K562 (cell line): ENCODE results near the gene LMO4. TPM values are rescaled to one million over a fixed set of nuclear protein-coding genes. Genes with fewer than 3 reads are reported as not detected.

ENCODE experiments used
- ATAC-seq: fragments of 200-7000 bp; cut with Tn5 transposase; 3 replicates; pipeline ENCODE4 v1.9.1; 2020; ENCODE audit warnings: moderate library complexity
- BruUV-seq: library from RNA; stranded (reverse); fragments of 400-500 nt; replicated peaks from 2 replicates; lab custom pipeline; 2021; lab: Mats Ljungman, UMichigan
- CTCF ChIA-PET: fragments of 300-600 bp; formaldehyde crosslinking; extraction: SDS; loops from one replicate; lab custom pipeline; 2021; ENCODE audit warnings: low intra/inter-chr PET ratio; lab: Yijun Ruan, JAX
- POLR2A ChIA-PET: fragments of 300-600, 350-650 bp; sonication (Branson Sonifier 250); formaldehyde crosslinking; extraction: SDS; loops from one replicate; lab custom pipeline; 2021; ENCODE audit warnings: antibody characterized with exemption, inconsistent platforms; lab: Yijun Ruan, JAX
- DNase-seq, 4 experiments: peaks; one replicate each; pipeline versions ENCODE4 v3.0.0 to v3.0.0-alpha.2; 2011 to 2018; ENCODE audit warnings: low spot score in 3 of 4, mixed read lengths in 3 of 4; ENCODE audit errors: extremely low read depth in 1 of 4
- FAIRE-seq: peaks from 2 replicates; lab custom pipeline; 2011; peaks lifted over from hg19 to GRCh38; lab: Jason Lieb, UNC
- H2AFZ ChIP-seq: 2 replicates; pipeline ENCODE4 v1.6.0; 2011; ENCODE audit warnings: low read depth, low read length, control low read depth, inconsistent platforms
- H3K27ac ChIP-seq: fragments of 200-600 bp; 3 replicates; pipeline ENCODE4 v1.8.0; 2011; ENCODE audit warnings: low read depth, mild to moderate bottlenecking, control low read depth, inconsistent platforms, low read length, moderate library complexity, mixed read lengths; ENCODE audit errors: extremely low read depth
- H3K27me3 ChIP-seq, 2 experiments: fragments of 300-600 bp in 1 of 2; 2 replicates in 1 of 2; 3 replicates in 1 of 2; pipeline versions ENCODE4 v1.6.0 to v1.8.0; 2011; ENCODE audit warnings: inconsistent platforms in 2 of 2, low read length in 2 of 2, mild to moderate bottlenecking in 1 of 2, mixed read lengths in 1 of 2, moderate library complexity in 1 of 2; ENCODE audit not compliant: control insufficient read depth in 2 of 2, insufficient read depth in 2 of 2
- H3K36me3 ChIP-seq: fragments of 300-600 bp; 3 replicates; pipeline ENCODE4 v1.8.0; 2011; ENCODE audit warnings: mild to moderate bottlenecking, low read length, inconsistent platforms; ENCODE audit not compliant: control insufficient read depth, insufficient read depth
- H3K4me1 ChIP-seq, 2 experiments: fragments of 200-600 bp in 1 of 2; replicated peaks in 1 of 2; 2 replicates in 1 of 2; 3 replicates in 1 of 2; pipeline versions ENCODE4 v1.5.1 to v1.8.0; 2011; ENCODE audit warnings: inconsistent platforms in 2 of 2, low read length in 2 of 2, mild to moderate bottlenecking in 1 of 2, mixed read lengths in 1 of 2, moderate library complexity in 1 of 2; ENCODE audit not compliant: control insufficient read depth in 2 of 2, insufficient read depth in 2 of 2
- H3K4me2 ChIP-seq: 2 replicates; pipeline ENCODE4 v1.6.1; 2011; ENCODE audit warnings: low read length, control low read depth, inconsistent platforms, mixed read lengths; ENCODE audit not compliant: insufficient read depth
- H3K4me3 ChIP-seq: fragments of 200-600 bp; sonication (generic), shearing (Covaris generic); 2 replicates; pipeline ENCODE4 v1.5.1; 2016; ENCODE audit warnings: control low read depth, inconsistent platforms
- H3K79me2 ChIP-seq: fragments of 200-600 bp; 3 replicates; pipeline ENCODE4 v1.8.0; 2011; ENCODE audit warnings: low read length, inconsistent platforms; ENCODE audit not compliant: control insufficient read depth, insufficient read depth
- H3K9ac ChIP-seq, 2 experiments: 2 replicates each; pipeline versions ENCODE4 v1.6.0 to v1.6.1; 2011; ENCODE audit warnings: low read depth in 2 of 2, low read length in 2 of 2, control low read depth in 1 of 2, inconsistent platforms in 1 of 2, mild to moderate bottlenecking in 1 of 2, mixed read lengths in 1 of 2; ENCODE audit not compliant: insufficient read depth in 1 of 2
- H3K9me1 ChIP-seq: one replicate; pipeline ENCODE4 v1.6.0; 2011; ENCODE audit warnings: inconsistent platforms, mild to moderate bottlenecking, low read length, moderate library complexity; ENCODE audit not compliant: control insufficient read depth, insufficient read depth
- H3K9me3 ChIP-seq: replicated peaks from 2 replicates; pipeline ENCODE4 v1.5.1; 2011; ENCODE audit warnings: low read depth, low read length, inconsistent platforms; ENCODE audit not compliant: control insufficient read depth, insufficient read depth
- H4K20me1 ChIP-seq: replicated peaks from 2 replicates; pipeline ENCODE4 v1.6.1; 2011; ENCODE audit warnings: low read length, inconsistent platforms, mixed read lengths; ENCODE audit not compliant: control insufficient read depth, insufficient read depth
- BRD4 ChIP-seq: fragments of 200-600 bp; sonication (generic); IDR thresholded peaks from 2 replicates; pipeline ENCODE4 v1.6.1; 2017; ENCODE audit warnings: inconsistent platforms
- CBFB ChIP-seq: sonication (generic); formaldehyde crosslinking; IDR thresholded peaks from 2 replicates; pipeline ENCODE4 v1.4.0; 2020; ENCODE audit warnings: mild to moderate bottlenecking, missing genetic modification reagents
- MBD1 ChIP-seq: fragments of 250-450 bp; sonication (Bioruptor Pico); IDR thresholded peaks from 2 replicates; pipeline ENCODE4 v1.8.0; 2022; ENCODE audit warnings: inconsistent platforms
- MTA3 ChIP-seq: fragments of 450-650 bp; formaldehyde crosslinking; IDR thresholded peaks from 2 replicates; pipeline ENCODE4 v1.6.1; 2017; ENCODE audit warnings: mild to moderate bottlenecking, borderline replicate concordance
- NEUROD1 ChIP-seq: fragments of 150-350 bp; IDR thresholded peaks from 2 replicates; pipeline ENCODE4 v1.6.1; 2014; ENCODE audit warnings: borderline replicate concordance, low read length, low read depth; ENCODE audit not compliant: partially characterized antibody
- PCBP2 ChIP-seq: fragments of 200-400 bp; formaldehyde crosslinking; IDR thresholded peaks from 2 replicates; pipeline ENCODE4 v1.6.1; 2018; ENCODE audit warnings: low read length, low read depth, mild to moderate bottlenecking, moderate library complexity; ENCODE audit not compliant: poor library complexity, severe bottlenecking
- PHTF2 ChIP-seq: fragments of 250-450 bp; sonication (Bioruptor Pico); IDR thresholded peaks from 2 replicates; pipeline ENCODE4 v1.5.0; 2021; ENCODE audit warnings: mild to moderate bottlenecking
- SRSF3 ChIP-seq: fragments of 200-400 bp; formaldehyde crosslinking; IDR thresholded peaks from 2 replicates; pipeline ENCODE4 v1.6.1; 2016; ENCODE audit warnings: mild to moderate bottlenecking, low read length, moderate library complexity; ENCODE audit not compliant: insufficient read depth
- TBP ChIP-seq: optimal IDR thresholded peaks from 2 replicates; pipeline ENCODE3; 2011; ENCODE audit warnings: low read depth, low read length, improper control_type of control experiment
- TFE3 ChIP-seq: fragments of 450-650 bp; formaldehyde crosslinking; IDR thresholded peaks from 2 replicates; pipeline ENCODE4 v1.4.0; 2020; ENCODE audit warnings: mild to moderate bottlenecking, mixed read lengths
- WGBS: fragments of 100-300 bp; shearing (Covaris generic); methylation state at CpG from one replicate; pipeline ENCODE4 v1.1.6; 2016; ENCODE audit warnings: low coverage, mixed read lengths; ENCODE audit not compliant: insufficient coverage; ENCODE audit errors: missing lambda C conversion rate; 5-methylcytosine and 5-hydroxymethylcytosine counted together
- in situ Hi-C: fragments of 300-500 bp; cut with MboI; formaldehyde crosslinking; loops from 4 replicates; pipeline ENCODE4 v1.15.0; 2018; ENCODE audit warnings: inconsistent platforms, mixed read lengths
- intact Hi-C: fragments of 100-400 bp; cut with micrococcal nuclease; formaldehyde crosslinking; loops from 2 replicates; pipeline ENCODE4 v1.14.2; 2022
- polyA plus RNA-seq, 8 experiments: library from polyadenylated mRNA; depleted of rRNA in 4 of 8; stranded (reverse) in 5 of 8; unstranded in 3 of 8; fragments of >200 nt; fragmentation: Nextera tagmentation in 2 of 8; fragmentation: Illumina TruSeq in 1 of 8; extraction: Ambion mirVana in 2 of 8; extraction: Trizol in 1 of 8; gene quantifications; 2 replicates each; pipeline versions ENCODE4 v1.2.1 to v1.2.3, GENCODE V29; 2011 to 2014; ENCODE audit warnings: inconsistent platforms in 1 of 8, missing spikeins in 1 of 8
- total RNA-seq, 7 experiments: library from RNA; depleted of rRNA in 6 of 7; stranded (reverse); fragments of >200 nt in 6 of 7; fragmentation: Illumina TruSeq in 2 of 7; extraction: Trizol in 2 of 7; gene quantifications; 2 replicates each; pipeline versions ENCODE4 v1.2.1 to v1.2.3, GENCODE V29; 2011 to 2021; ENCODE audit warnings: low replicate concordance in 1 of 7
- TF ChIP-seq, protein P1 (sequence below): fragments of 250-450 bp; sonication (Bioruptor Pico); IDR thresholded peaks from 2 replicates; pipeline ENCODE4 v1.5.0; 2020; ENCODE audit warnings: mild to moderate bottlenecking
- TF ChIP-seq, protein P2 (sequence below), 2 experiments: fragments of 450-650 bp; IDR thresholded peaks; 2 replicates each; pipeline ENCODE4 v1.6.1; 2018; ENCODE audit warnings: mild to moderate bottlenecking in 2 of 2, low read depth in 1 of 2; ENCODE audit not compliant: partially characterized antibody in 2 of 2

Gene LMO4
- total and polyA plus RNA-seq, 9 of the 15 experiments (the other 6 are each of a cell fraction or from before 2014, with no cell fraction given): 3.1 to 35.3 (median 22.4) TPM

- TF ChIP-seq TFE3 (no peak), PCBP2 (no peak), BRD4 (no peak), TBP (no peak), SRSF3 (no peak), MTA3 (no peak)
- TF ChIP-seq, protein P1, sequence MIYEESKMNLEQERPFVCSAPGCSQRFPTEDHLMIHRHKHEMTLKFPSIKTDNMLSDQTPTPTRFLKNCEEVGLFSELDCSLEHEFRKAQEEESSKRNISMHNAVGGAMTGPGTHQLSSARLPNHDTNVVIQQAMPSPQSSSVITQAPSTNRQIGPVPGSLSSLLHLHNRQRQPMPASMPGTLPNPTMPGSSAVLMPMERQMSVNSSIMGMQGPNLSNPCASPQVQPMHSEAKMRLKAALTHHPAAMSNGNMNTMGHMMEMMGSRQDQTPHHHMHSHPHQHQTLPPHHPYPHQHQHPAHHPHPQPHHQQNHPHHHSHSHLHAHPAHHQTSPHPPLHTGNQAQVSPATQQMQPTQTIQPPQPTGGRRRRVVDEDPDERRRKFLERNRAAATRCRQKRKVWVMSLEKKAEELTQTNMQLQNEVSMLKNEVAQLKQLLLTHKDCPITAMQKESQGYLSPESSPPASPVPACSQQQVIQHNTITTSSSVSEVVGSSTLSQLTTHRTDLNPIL (CRISPR knock-in tag): no peak
Measured at GRCh38 chr1:87348341-87349019, 19.8 kb downstream of the LMO4 start (continued).

GRCh38 chr1:87349036-87349435, 20.4 kb downstream of the LMO4 start:
- intact Hi-C loops (no loop called here), in situ Hi-C loops (no loop called here)
- Histone ChIP-seq H2AFZ (no peak overlapping the region), H3K4me1 (no peaks in the 10 kb centered on the region), H3K9me1 (no peaks in the 10 kb centered on the region), H3K79me2 (no peaks in the 10 kb centered on the region), H3K4me3 (no peak overlapping the region), H3K4me2 (no peak overlapping the region), H3K9me3 (no peaks in the 10 kb centered on the region), H3K9ac (no peak overlapping the region), H4K20me1 (no peaks in the 10 kb centered on the region), H3K27me3 (no peaks in the 10 kb centered on the region), H3K36me3 (peaks cover 22% of the 10 kb centered on the region; the same call in 2 of the 3 replicates), H3K27ac (no peak overlapping the region)
- WGBS: 73% methylated on average over 2 of the region's 2 CpGs
- ATAC-seq: no peak
- FAIRE-seq: no peak
- POLR2A ChIA-PET: interaction anchor here (0.5 to 0.6 kb wide), 2 partner anchors 21 to 1186 kb away, joined by 3 read pairs; no protein-coding TSS in a partner anchor
- no TSS peak for BruUV-seq
- DNase-seq: no peak
- CTCF ChIA-PET: no interaction called here
- TF ChIP-seq, protein P2, sequence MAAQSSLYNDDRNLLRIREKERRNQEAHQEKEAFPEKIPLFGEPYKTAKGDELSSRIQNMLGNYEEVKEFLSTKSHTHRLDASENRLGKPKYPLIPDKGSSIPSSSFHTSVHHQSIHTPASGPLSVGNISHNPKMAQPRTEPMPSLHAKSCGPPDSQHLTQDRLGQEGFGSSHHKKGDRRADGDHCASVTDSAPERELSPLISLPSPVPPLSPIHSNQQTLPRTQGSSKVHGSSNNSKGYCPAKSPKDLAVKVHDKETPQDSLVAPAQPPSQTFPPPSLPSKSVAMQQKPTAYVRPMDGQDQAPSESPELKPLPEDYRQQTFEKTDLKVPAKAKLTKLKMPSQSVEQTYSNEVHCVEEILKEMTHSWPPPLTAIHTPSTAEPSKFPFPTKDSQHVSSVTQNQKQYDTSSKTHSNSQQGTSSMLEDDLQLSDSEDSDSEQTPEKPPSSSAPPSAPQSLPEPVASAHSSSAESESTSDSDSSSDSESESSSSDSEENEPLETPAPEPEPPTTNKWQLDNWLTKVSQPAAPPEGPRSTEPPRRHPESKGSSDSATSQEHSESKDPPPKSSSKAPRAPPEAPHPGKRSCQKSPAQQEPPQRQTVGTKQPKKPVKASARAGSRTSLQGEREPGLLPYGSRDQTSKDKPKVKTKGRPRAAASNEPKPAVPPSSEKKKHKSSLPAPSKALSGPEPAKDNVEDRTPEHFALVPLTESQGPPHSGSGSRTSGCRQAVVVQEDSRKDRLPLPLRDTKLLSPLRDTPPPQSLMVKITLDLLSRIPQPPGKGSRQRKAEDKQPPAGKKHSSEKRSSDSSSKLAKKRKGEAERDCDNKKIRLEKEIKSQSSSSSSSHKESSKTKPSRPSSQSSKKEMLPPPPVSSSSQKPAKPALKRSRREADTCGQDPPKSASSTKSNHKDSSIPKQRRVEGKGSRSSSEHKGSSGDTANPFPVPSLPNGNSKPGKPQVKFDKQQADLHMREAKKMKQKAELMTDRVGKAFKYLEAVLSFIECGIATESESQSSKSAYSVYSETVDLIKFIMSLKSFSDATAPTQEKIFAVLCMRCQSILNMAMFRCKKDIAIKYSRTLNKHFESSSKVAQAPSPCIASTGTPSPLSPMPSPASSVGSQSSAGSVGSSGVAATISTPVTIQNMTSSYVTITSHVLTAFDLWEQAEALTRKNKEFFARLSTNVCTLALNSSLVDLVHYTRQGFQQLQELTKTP (IDR thresholded peaks at IDR 0.05; ENCODE audit: low read depth in 1 of 2, partially characterized antibody in 2 of 2): no peak
- TF ChIP-seq CBFB (CRISPR knock-in tag) (no peak), NEUROD1 (no peak), MBD1 (CRISPR knock-in tag) (no peak), PHTF2 (CRISPR knock-in tag) (no peak)
